Breast epithelium (tissue), 4 donors: ENCODE results near the gene NR1I2. TPM values are rescaled to one million over a fixed set of nuclear protein-coding genes. Genes with fewer than 3 reads are reported as not detected.

ENCODE experiments used
- DNase-seq, 2 donors: peaks; one replicate each; pipeline ENCODE4 v3.0.0-alpha.2; 2019; ENCODE audit warnings: low spot score in 2 of 2
- H3K27ac ChIP-seq, 2 donors: fragments of 200-600 bp; sonication (generic) in 1 of 2; one replicate each; pipeline ENCODE4 v1.5.1; 2016 to 2019; ENCODE audit warnings: mild to moderate bottlenecking in 1 of 2
- H3K27me3 ChIP-seq, 2 donors: fragments of 200-600 bp; sonication (generic) in 1 of 2; one replicate each; pipeline versions ENCODE4 v1.5.1 to v1.6.0; 2017 to 2019; ENCODE audit warnings: control low read depth in 1 of 2, mild to moderate bottlenecking in 1 of 2
- H3K36me3 ChIP-seq: fragments of 200-600 bp; one replicate; pipeline ENCODE4 v1.5.1; 2019
- H3K4me1 ChIP-seq, 2 donors: fragments of 200-600 bp; sonication (generic); one replicate each; pipeline ENCODE4 v1.5.1; 2016 to 2019; ENCODE audit warnings: control low read depth in 1 of 2
- H3K4me3 ChIP-seq, 3 donors: fragments of 200-600 bp; sonication (generic); 1 replicate in 2 of 3; 2 replicates in 1 of 3; pipeline ENCODE4 v1.5.1; 2016 to 2019; ENCODE audit warnings: mild to moderate bottlenecking in 3 of 3, moderate library complexity in 2 of 3
- H3K9me3 ChIP-seq, 2 donors: fragments of 200-600 bp; sonication (generic) in 1 of 2; one replicate each; pipeline ENCODE4 v1.5.1; 2016 to 2019; ENCODE audit warnings: control low read depth in 1 of 2
- CTCF ChIP-seq, 3 donors: fragments of 450-650 bp; IDR thresholded peaks; one replicate each; pipeline ENCODE4 v1.5.1; 2016 to 2017; ENCODE audit warnings: antibody characterized with exemption in 3 of 3, mild to moderate bottlenecking in 3 of 3, moderate library complexity in 3 of 3
- POLR2A ChIP-seq: fragments of 450-650 bp; IDR thresholded peaks from one replicate; pipeline ENCODE4 v1.6.1; 2016; ENCODE audit warnings: antibody characterized with exemption, mild to moderate bottlenecking, moderate library complexity
- POLR2AphosphoS5 ChIP-seq, 3 donors: sonication (generic); formaldehyde crosslinking; IDR thresholded peaks; one replicate each; pipeline ENCODE4 v1.6.1; 2017; ENCODE audit warnings: antibody characterized with exemption in 3 of 3
- intact Hi-C: fragments of 100-400 bp; cut with DNase I; formaldehyde crosslinking; loops from one replicate; pipeline ENCODE4 v1.15.1; 2023; ENCODE audit warnings: low total_unique reads
- total RNA-seq, 3 donors: library from RNA; depleted of rRNA; stranded (reverse); fragments of >200 nt; gene quantifications; one replicate each; pipeline ENCODE4 v1.1.0, GENCODE V29; 2016

The NR1I2 gene
- total RNA-seq, 3 donors from 2014 or later = 0.29 to 0.98 (median 0.32) TPM

GRCh38 chr3:119751423-119751822 is 30.5 kb upstream of the NR1I2 start:
- DNase-seq = no peak
- Histone ChIP-seq H3K4me1 (no peaks in the 10 kb centered on the region), H3K27me3 (no peaks in the 10 kb centered on the region), H3K27ac (no peak overlapping the region), H3K9me3 (peaks cover 0 to 28% of the 10 kb centered on the region in 2 donors), H3K36me3 (peaks cover 5% of the 10 kb centered on the region), H3K4me3 (no peak overlapping the region)
- intact Hi-C loops = no loop called here
- no peak for TF ChIP-seq POLR2A
- TF ChIP-seq POLR2AphosphoS5 (IDR thresholded peaks at IDR 0.05) = no peak

GRCh38 chr3:119759962-119760361 is 21.9 kb upstream of the NR1I2 start:
- Histone ChIP-seq H3K27me3 (no peaks in the 10 kb centered on the region), H3K9me3 (peaks cover 0 to 7% of the 10 kb centered on the region in 2 donors), H3K4me3 (no peak overlapping the region), H3K4me1 (no peaks in the 10 kb centered on the region), H3K36me3 (no peaks in the 10 kb centered on the region), H3K27ac (no peak overlapping the region)
- DNase-seq = no peak
- intact Hi-C loops = no loop called here
- TF ChIP-seq POLR2A (no peak), CTCF (IDR thresholded peaks at IDR 0.05) (no peak), POLR2AphosphoS5 (IDR thresholded peaks at IDR 0.05) (no peak)

- TF ChIP-seq POLR2A = no peak
- TF ChIP-seq CTCF (IDR thresholded peaks at IDR 0.05) = no peak
- TF ChIP-seq POLR2AphosphoS5 (IDR thresholded peaks at IDR 0.05) = no peak
- no peaks in the 10 kb centered on the region for H3K9me3 ChIP-seq
- H3K27me3 ChIP-seq = no peaks in the 10 kb centered on the region
- intact Hi-C loops = no loop called here
- no peak overlapping the region for H3K4me3 ChIP-seq
- H3K4me1 ChIP-seq = no peaks in the 10 kb centered on the region
- no peak for DNase-seq
- H3K36me3 ChIP-seq = no peaks in the 10 kb centered on the region
- H3K27ac ChIP-seq = no peak overlapping the region
Measured at GRCh38 chr3:119762876-119763275, 19.0 kb upstream of the NR1I2 start.

GRCh38 chr3:119763466-119763865 is 18.4 kb upstream of the NR1I2 start:
- TF ChIP-seq POLR2AphosphoS5 (IDR thresholded peaks at IDR 0.05) (no peak), CTCF (IDR thresholded peaks at IDR 0.05) (no peak), POLR2A (no peak)
- Histone ChIP-seq H3K9me3 (no peaks in the 10 kb centered on the region), H3K27me3 (no peaks in the 10 kb centered on the region), H3K4me1 (no peaks in the 10 kb centered on the region), H3K27ac (no peak overlapping the region), H3K4me3 (no peak overlapping the region), H3K36me3 (no peaks in the 10 kb centered on the region)
- DNase-seq = no peak
- intact Hi-C loops = no loop called here

- no peaks in the 10 kb centered on the region for H3K27me3 ChIP-seq
- no peak overlapping the region for H3K4me3 ChIP-seq
- intact Hi-C loops = no loop called here
- no peaks in the 10 kb centered on the region for H3K9me3 ChIP-seq
- H3K27ac ChIP-seq = no peak overlapping the region
- TF ChIP-seq CTCF (IDR thresholded peaks at IDR 0.05) (no peak), POLR2AphosphoS5 (IDR thresholded peaks at IDR 0.05) (no peak), POLR2A (no peak)
- H3K36me3 ChIP-seq = no peaks in the 10 kb centered on the region
- no peak for DNase-seq
- H3K4me1 ChIP-seq = no peaks in the 10 kb centered on the region
Measured at GRCh38 chr3:119765239-119765638, 16.7 kb upstream of the NR1I2 start.
